Activated CD4-positive, alpha-beta T cell treated with anti-CD3 and anti-CD28 coated beads, Interleukin-2, amount 10 ng/mL, durations not matched to agents 7 days and 5 days (primary cell): ENCODE data around the gene GPC2. TPM values are rescaled to one million over a fixed set of nuclear protein-coding genes. Genes with fewer than 3 reads are reported as not detected.
"Not testable (repeated sequence)": the region's sequence is repeated elsewhere in the genome, so short reads cannot be mapped to it uniquely, and the experiment has no call there.

Experiments
- CTCF ChIA-PET: fragments of 350-600 bp; sonication (Branson Sonifier 250); formaldehyde crosslinking; loops from one replicate; lab custom pipeline; 2021; ENCODE audit warnings: antibody characterized with exemption; lab: Charles Lee
- POLR2A ChIA-PET: fragments of 350-600 bp; sonication (Branson Sonifier 250); formaldehyde crosslinking; loops from one replicate; lab custom pipeline; 2021; ENCODE audit warnings: antibody characterized with exemption; lab: Charles Lee
- DNase-seq: peaks from one replicate; pipeline ENCODE4 v3.0.0-alpha.2; 2020
- H3K27ac Mint-ChIP-seq: one replicate; pipeline ENCODE4 v1.8.0; 2021; ENCODE audit warnings: mild to moderate bottlenecking, moderate library complexity, mixed read lengths
- H3K27me3 Mint-ChIP-seq: one replicate; pipeline ENCODE4 v1.8.0; 2021; ENCODE audit warnings: mixed read lengths
- H3K36me3 Mint-ChIP-seq: one replicate; pipeline ENCODE4 v1.8.0; 2021; ENCODE audit warnings: low read depth, mixed read lengths
- H3K4me1 Mint-ChIP-seq: one replicate; pipeline ENCODE4 v1.8.0; 2021; ENCODE audit warnings: mixed read lengths
- H3K4me3 Mint-ChIP-seq: one replicate; pipeline ENCODE4 v1.8.0; 2021; ENCODE audit warnings: mild to moderate bottlenecking, moderate library complexity, mixed read lengths
- H3K9me3 Mint-ChIP-seq: one replicate; pipeline ENCODE4 v1.8.0; 2021; ENCODE audit warnings: mixed read lengths
- total RNA-seq, 2 experiments: library from RNA; stranded (reverse); gene quantifications; one replicate each; pipeline ENCODE4 v1.2.3, GENCODE V29; 2021

GPC2 gene
- total RNA-seq, 2 experiments from 2014 or later: 13.9 to 20.9 TPM

DNA sequence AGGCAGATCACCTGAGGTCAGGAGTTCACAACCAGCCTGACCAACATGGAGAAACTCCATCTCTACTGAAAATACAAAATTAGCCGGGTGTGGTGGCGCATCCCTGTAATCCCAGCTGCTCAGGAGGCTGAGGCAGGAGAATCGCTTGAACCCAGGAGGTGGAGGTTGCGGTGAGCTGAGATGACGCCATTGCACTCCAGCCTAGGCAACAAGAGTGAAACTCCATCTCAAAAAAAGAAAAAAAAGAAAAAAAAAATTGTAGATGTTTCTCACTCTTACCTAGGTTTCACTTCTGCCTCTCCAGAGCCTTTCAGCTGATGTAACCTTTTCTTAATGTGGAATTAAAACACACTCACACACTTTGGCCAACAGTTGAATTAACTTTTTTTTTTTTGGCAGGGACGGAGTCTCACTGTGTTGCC, 18.7 kb upstream of the GPC2 start:
- H3K4me1 Mint-ChIP-seq: peaks cover 37% of the 10 kb centered on the region
- H3K4me3 Mint-ChIP-seq, H3K9me3 Mint-ChIP-seq, POLR2A ChIA-PET, H3K27me3 Mint-ChIP-seq, DNase-seq: not testable (repeated sequence)
- peak overlapping the region; percentile 31 for H3K27ac Mint-ChIP-seq
- peaks cover 19% of the 10 kb centered on the region for H3K36me3 Mint-ChIP-seq
- CTCF ChIA-PET: interaction anchor here (0.6 to 1.7 kb wide), 2 partner anchors 12 to 190 kb away, joined by 3 to 4 read pairs; no protein-coding TSS in a partner anchor

DNA sequence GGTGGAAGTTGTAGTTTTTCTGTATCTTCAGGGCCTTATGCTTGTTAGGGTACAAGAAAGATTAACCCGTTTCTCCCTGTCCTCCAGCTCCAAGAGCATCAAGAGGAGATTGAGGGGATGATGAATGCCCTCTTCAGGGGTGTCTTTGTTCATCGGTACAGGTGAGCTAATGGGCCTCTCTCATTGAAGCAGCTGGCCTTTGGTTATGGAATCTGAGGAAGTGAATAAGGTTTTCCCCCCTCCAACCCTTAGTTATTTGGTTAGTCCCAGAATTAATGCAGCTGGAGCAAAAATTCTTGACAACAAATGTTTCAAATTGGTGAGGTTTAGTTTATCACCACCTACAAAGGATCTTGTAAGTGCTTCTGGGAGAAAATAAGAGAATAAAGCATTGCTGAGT, 18.0 kb upstream of the GPC2 start:
- ChIA-PET CTCF (interaction anchor here (0.7 to 0.8 kb wide), 2 partner anchors 22 to 62 kb away, joined by 3 read pairs; no protein-coding TSS in a partner anchor), POLR2A (no interaction called here)
- H3K4me3 Mint-ChIP-seq: no peak overlapping the region
- H3K27me3 Mint-ChIP-seq: no peaks in the 10 kb centered on the region
- no peaks in the 10 kb centered on the region for H3K9me3 Mint-ChIP-seq
- peak overlapping the region; percentile 25 for H3K27ac Mint-ChIP-seq
- no peak for DNase-seq
- H3K4me1 Mint-ChIP-seq: peaks cover 44% of the 10 kb centered on the region
- H3K36me3 Mint-ChIP-seq: peaks cover 19% of the 10 kb centered on the region

DNA sequence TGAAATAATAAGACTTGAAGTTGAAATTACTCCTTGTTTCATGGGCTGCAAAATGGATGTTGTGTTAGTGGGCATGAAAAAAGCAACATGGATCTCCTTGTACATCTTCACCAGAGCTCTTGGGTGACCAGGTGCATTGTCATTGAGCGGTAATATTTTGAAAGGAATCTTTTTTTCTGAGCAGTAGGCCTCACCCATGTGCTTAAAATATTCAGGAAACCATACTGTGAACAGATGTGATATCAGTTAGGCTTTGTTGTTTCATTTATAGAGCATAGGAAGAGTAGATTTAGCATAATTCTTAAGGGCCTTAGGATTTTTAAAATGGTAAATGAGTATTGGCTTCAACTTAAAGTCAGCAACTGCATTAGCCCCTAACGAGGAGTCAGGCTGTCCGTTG, 15.8 kb upstream of the GPC2 start:
- H3K27ac Mint-ChIP-seq: no peak overlapping the region
- DNase-seq: no peak
- H3K9me3 Mint-ChIP-seq: no peaks in the 10 kb centered on the region
- H3K27me3 Mint-ChIP-seq: no peaks in the 10 kb centered on the region
- POLR2A ChIA-PET: no interaction called here
- H3K4me1 Mint-ChIP-seq: peaks cover 56% of the 10 kb centered on the region
- CTCF ChIA-PET: interaction anchor here (1.2 to 2.4 kb wide), 5 partner anchors 10 to 60 kb away, joined by 3 to 8 read pairs (median 4); no protein-coding TSS in a partner anchor
- H3K36me3 Mint-ChIP-seq: peaks cover 20% of the 10 kb centered on the region
- no peak overlapping the region for H3K4me3 Mint-ChIP-seq

DNA sequence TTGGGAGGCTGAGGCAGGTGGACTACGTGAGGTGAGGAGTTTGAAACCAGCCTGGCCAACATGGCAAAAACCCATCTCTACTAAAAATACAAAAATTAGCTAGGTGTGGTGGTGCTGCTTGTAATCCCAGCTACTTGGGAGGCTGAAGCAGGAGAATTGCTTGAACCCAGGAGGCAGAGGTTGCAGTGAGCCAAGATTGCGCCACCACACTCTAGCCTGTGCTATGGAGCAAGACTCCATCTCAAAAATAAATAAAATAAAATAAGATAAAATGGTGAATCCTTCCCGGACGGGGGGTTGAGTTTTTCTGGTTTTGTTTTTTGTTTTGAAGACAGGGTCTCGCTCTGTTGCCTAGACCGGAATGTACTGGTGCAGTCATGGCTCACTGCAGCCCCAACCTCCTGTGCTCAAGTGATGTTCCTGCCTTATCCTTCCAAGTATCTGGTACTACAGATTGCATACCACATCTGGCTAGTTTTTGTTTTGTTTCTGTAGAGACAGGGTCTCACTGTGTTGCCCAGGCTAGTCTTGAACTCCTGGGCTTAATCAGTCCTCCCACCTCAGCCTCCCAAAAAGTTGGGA, 15.2 kb upstream of the GPC2 start:
- POLR2A ChIA-PET, H3K9me3 Mint-ChIP-seq, H3K27me3 Mint-ChIP-seq, H3K4me3 Mint-ChIP-seq, DNase-seq: not testable (repeated sequence)
- H3K4me1 Mint-ChIP-seq: peaks cover 56% of the 10 kb centered on the region
- peaks cover 20% of the 10 kb centered on the region for H3K36me3 Mint-ChIP-seq
- CTCF ChIA-PET: interaction anchor here (1.2 to 2.4 kb wide), 3 partner anchors 10 to 60 kb away, joined by 3 to 6 read pairs (median 4); no protein-coding TSS in a partner anchor
- H3K27ac Mint-ChIP-seq: peak overlapping the region; percentile 0

DNA sequence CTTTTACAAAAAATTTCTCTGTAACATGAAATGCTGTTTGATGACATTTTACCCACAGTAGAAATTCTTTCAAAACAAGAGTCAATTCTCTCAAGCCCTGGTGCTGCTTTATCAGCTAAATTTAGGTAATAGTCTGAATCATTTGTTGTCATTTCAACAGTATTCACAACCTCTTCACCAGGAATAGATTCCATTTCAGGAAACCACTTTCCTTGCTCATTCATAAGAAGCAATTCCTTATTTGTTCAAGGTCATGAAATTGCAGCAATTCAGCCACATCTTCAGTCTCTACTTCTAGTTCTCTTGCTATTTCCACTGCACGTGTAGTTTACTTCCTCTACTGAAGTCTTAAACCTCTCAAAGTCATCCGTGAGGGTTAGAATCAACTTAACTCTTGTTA, 14.6 kb upstream of the GPC2 start:
- CTCF ChIA-PET: interaction anchor here (1.2 kb wide), 1 partner anchor 59 kb away, joined by 4 read pairs; no protein-coding TSS in a partner anchor
- Mint-ChIP-seq H3K36me3 (peaks cover 20% of the 10 kb centered on the region), H3K27me3 (no peaks in the 10 kb centered on the region), H3K27ac (peak overlapping the region; percentile 0), H3K4me1 (peaks cover 56% of the 10 kb centered on the region), H3K4me3 (no peak overlapping the region), H3K9me3 (no peaks in the 10 kb centered on the region)
- POLR2A ChIA-PET: no interaction called here
- no peak for DNase-seq

DNA sequence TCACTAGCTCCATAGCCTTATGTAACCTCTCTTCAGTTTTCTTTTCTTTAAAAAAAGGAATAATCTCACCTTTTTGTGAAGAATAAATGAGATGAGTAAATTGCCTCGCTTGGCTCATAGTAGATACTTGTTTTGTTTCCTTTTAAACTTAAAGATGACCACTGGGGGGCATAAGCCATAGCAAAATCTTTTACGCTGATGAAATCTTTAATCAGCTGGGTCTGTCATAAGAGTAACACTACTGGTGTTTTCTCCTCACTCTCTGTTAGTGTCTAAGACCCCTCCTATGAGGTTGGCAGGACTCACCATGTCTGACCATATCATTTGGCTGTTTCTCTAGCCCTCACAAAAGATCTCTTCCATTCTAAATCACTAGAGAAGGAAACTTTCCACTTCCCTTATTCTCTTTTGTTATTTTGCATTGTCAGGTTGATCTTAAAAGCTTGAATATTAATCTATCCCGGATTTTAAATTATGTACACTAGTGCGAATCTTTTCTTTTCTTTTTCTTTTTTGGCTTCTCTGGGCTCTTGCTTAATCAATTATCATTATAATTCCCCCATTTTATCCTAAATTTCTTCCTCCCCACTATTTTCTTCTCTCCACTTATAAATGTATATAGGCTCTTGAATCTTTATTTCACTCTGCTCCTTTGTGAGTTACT, 13.0 kb upstream of the GPC2 start:
- no peaks in the 10 kb centered on the region for H3K9me3 Mint-ChIP-seq
- no peaks in the 10 kb centered on the region for H3K27me3 Mint-ChIP-seq
- H3K27ac Mint-ChIP-seq: peak overlapping the region; percentile 83
- CTCF ChIA-PET: interaction anchor here (0.7 to 2.9 kb wide), 18 partner anchors 8 to 39 kb away, joined by 3 to 10 read pairs (median 4); partner anchors contain the start of genes GPC2 and STAG3
- no peak overlapping the region for H3K4me3 Mint-ChIP-seq
- peaks cover 50% of the 10 kb centered on the region for H3K4me1 Mint-ChIP-seq
- POLR2A ChIA-PET: interaction anchor here (0.6 kb wide), 1 partner anchor 41 kb away, joined by 5 read pairs; no protein-coding TSS in a partner anchor
- peaks cover 13% of the 10 kb centered on the region for H3K36me3 Mint-ChIP-seq
- DNase-seq: peak; percentile 43

DNA sequence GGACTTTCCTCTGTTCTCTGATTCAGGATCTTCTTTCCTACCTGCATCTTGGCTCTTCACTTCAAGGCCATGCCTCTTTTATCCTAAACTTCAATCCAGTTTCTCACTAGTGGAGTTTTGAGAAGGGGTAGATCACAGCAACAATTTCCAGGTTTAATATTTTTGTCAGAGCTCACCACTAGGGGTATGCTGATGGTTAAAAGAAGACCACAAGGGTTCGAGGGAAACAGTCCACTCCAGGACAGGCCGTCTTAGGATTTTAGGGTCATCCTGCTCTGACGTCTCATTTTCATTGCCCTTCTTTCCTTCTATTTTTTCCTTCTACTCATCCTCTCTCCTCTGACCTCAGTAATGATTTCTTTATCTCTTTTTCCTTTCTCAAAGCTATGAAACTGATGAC, 11.9 kb upstream of the GPC2 start:
- H3K36me3 Mint-ChIP-seq: peaks cover 11% of the 10 kb centered on the region
- ChIA-PET CTCF (interaction anchor here (0.8 to 2.9 kb wide), 6 partner anchors 11 to 23 kb away, joined by 3 to 10 read pairs (median 7); partner anchors contain the start of genes GPC2 and STAG3), POLR2A (no interaction called here)
- H3K27ac Mint-ChIP-seq: peak overlapping the region; percentile 36
- H3K4me1 Mint-ChIP-seq: peaks cover 46% of the 10 kb centered on the region
- DNase-seq: no peak
- H3K4me3 Mint-ChIP-seq: no peak overlapping the region
- H3K27me3 Mint-ChIP-seq: no peaks in the 10 kb centered on the region
- no peaks in the 10 kb centered on the region for H3K9me3 Mint-ChIP-seq

DNA sequence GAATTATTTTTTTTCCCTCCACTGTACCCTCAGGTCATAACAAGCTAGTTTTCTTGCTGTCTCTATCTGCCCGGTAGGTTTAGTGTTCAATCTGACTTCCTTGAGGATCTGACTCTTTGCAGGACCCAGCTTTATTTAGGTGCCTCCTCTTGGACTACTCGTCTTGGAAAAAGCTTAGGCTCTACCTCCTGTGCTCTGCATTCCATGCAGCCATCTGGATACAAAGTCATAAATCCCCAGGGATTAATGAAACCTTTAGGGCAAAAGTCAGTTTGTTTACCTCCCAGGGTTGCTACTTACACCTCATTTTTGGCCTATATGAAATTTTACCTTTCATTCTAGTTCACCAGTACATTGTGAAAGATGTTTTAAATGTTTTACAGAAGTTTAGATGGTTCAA, 8.5 kb upstream of the GPC2 start:
- Mint-ChIP-seq H3K4me1 (peaks cover 48% of the 10 kb centered on the region), H3K4me3 (no peak overlapping the region), H3K27ac (no peak overlapping the region), H3K27me3 (no peaks in the 10 kb centered on the region), H3K9me3 (no peaks in the 10 kb centered on the region), H3K36me3 (peaks cover 13% of the 10 kb centered on the region)
- POLR2A ChIA-PET: no interaction called here
- no peak for DNase-seq
- CTCF ChIA-PET: no interaction called here

DNA sequence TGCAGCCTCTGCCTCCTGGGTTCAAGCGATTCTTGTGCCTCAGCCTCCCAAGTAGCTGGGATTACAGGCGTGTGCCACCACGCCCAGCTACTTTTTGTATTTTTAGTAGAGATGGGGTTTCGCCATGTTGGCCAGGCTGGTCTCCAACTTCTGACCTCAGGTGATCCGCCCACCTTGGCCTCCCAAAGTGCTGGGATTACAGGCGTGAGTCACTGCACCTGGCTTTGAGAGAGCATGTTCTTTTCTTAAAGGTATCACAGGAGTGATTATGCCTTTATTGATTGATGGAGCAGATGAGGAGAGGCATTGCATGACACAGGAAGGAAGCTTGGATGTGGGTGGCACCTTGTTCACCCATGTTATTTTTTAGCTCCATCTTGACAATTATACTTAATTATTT, 5.9 kb upstream of the GPC2 start:
- CTCF ChIA-PET: interaction anchor here (1.2 kb wide), 1 partner anchor 12 kb away, joined by 3 read pairs; no protein-coding TSS in a partner anchor
- H3K9me3 Mint-ChIP-seq, H3K4me3 Mint-ChIP-seq, POLR2A ChIA-PET, H3K27me3 Mint-ChIP-seq, DNase-seq: not testable (repeated sequence)
- Mint-ChIP-seq H3K36me3 (peaks cover 17% of the 10 kb centered on the region), H3K27ac (peak overlapping the region; percentile 94), H3K4me1 (peaks cover 51% of the 10 kb centered on the region)

DNA sequence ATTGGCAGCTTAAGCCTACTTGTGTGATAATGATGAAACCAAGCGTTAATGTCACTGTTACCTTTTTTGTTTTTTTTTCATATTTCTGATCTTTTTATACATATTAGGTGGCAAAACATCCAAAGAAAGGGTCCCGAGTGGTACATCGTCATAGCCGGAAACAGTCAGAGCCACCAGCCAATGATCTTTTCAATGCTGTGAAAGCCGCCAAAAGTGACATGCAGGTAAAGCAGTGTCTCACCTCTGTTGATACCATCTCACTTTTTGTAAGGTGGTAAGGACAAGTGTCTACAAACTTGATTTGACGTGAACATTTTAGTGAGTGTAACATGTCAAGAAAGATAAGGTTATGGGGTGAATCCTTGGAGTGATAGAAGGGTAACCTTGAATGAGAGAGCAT, 5.4 kb upstream of the GPC2 start:
- H3K9me3 Mint-ChIP-seq, DNase-seq, H3K27me3 Mint-ChIP-seq, H3K4me3 Mint-ChIP-seq: not testable (repeated sequence)
- Mint-ChIP-seq H3K4me1 (peaks cover 55% of the 10 kb centered on the region), H3K36me3 (peaks cover 18% of the 10 kb centered on the region), H3K27ac (peak overlapping the region; percentile 94)
- CTCF ChIA-PET: interaction anchor here (1.2 to 1.3 kb wide), 2 partner anchors 11 to 12 kb away, joined by 3 to 6 read pairs; no protein-coding TSS in a partner anchor
- POLR2A ChIA-PET: interaction anchor here (0.6 kb wide), 1 partner anchor 26 kb away, joined by 4 read pairs; no protein-coding TSS in a partner anchor

DNA sequence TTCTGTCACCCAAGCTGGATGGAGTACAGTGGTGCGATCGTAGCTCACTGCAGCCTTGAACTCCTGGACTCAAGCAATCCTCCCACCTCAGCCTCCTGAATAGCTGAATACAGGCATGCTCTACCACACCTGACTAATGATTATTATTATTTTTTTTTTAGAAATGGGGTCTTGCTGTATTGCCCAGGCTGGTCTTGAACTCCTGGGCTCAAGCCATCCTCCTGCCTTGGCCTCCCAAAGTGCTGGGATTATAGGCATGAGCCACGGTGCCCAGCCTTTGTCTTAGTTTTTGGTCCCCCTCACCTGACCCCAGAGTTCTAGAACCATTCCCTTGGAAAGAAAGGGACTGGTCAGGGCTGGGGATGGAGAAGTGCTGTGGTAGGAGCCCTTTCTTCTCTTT, 2.9 kb upstream of the GPC2 start:
- H3K4me3 Mint-ChIP-seq: peak overlapping the region; percentile 59
- peaks cover 22% of the 10 kb centered on the region for H3K36me3 Mint-ChIP-seq
- CTCF ChIA-PET: interaction anchor here (0.6 to 2.2 kb wide), 8 partner anchors 9 to 55 kb away, joined by 3 to 9 read pairs (median 5); no protein-coding TSS in a partner anchor
- peaks cover 76% of the 10 kb centered on the region for H3K4me1 Mint-ChIP-seq
- POLR2A ChIA-PET, DNase-seq, H3K9me3 Mint-ChIP-seq, H3K27me3 Mint-ChIP-seq: not testable (repeated sequence)
- peak overlapping the region; percentile 94 for H3K27ac Mint-ChIP-seq

DNA sequence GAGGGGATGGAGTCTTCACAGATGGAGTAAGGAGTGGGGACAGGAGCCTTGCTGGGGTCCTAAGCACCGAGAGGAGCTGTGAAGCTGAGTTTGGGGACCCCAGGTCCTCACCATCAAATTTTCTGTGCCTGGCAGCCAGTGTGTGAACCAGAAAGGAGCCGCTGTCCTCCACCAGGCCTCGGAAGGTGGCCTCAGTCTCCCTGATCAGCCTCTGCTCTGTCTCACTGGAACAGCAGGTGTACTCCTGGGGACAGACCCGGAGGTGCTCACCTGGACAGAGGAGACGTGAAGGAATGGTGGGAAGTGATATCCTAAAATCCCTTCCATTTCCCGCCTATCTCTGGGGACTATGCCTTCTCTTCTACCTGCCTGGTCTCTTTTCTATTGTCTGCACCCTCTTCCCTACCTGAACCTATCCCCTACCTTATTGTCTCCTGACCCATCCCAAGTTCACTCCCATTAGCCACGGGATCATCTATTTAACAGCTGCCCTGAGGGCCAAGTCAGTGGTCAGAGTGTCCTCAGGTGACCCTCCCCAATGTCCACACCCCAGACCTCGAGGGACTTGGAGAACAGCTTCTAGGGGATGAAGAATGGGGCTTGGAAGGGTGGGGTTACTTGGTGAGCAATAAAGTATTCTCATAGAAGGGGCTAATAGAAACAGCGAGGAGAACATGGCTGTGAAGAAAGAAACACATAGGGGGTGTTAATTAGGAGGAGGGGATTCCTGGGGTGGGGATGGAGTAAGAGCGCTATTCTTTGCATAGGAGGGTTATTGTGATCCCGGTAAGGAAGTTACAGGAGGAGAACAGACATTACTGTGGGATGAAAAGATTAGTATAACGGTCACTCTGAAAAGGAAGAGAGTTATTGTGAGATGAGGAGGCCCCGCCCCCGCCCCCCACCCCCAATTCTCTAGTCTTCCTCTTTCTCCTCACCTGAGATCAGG, 811 bp downstream of the GPC2 start:
- H3K27me3 Mint-ChIP-seq: peaks cover 2% of the 10 kb centered on the region
- H3K4me3 Mint-ChIP-seq: peak overlapping the region; percentile 78
- H3K4me1 Mint-ChIP-seq: peaks cover 64% of the 10 kb centered on the region
- peak overlapping the region; percentile 59 for H3K27ac Mint-ChIP-seq
- POLR2A ChIA-PET: interaction anchor here (0.8 to 1.0 kb wide), 2 partner anchors 223 to 252 kb away, joined by 3 to 7 read pairs; partner anchors contain the start of gene ZCWPW1
- H3K9me3 Mint-ChIP-seq: peaks cover 5% of the 10 kb centered on the region
- peaks cover 23% of the 10 kb centered on the region for H3K36me3 Mint-ChIP-seq
- no peak for DNase-seq
- CTCF ChIA-PET: interaction anchor here (0.6 to 3.7 kb wide), 7 partner anchors 8 to 48 kb away, joined by 3 to 13 read pairs (median 4); partner anchors contain the start of gene GAL3ST4
